ENCODE measurements around the gene PLEKHJ1.

Gene PLEKHJ1

DNA sequence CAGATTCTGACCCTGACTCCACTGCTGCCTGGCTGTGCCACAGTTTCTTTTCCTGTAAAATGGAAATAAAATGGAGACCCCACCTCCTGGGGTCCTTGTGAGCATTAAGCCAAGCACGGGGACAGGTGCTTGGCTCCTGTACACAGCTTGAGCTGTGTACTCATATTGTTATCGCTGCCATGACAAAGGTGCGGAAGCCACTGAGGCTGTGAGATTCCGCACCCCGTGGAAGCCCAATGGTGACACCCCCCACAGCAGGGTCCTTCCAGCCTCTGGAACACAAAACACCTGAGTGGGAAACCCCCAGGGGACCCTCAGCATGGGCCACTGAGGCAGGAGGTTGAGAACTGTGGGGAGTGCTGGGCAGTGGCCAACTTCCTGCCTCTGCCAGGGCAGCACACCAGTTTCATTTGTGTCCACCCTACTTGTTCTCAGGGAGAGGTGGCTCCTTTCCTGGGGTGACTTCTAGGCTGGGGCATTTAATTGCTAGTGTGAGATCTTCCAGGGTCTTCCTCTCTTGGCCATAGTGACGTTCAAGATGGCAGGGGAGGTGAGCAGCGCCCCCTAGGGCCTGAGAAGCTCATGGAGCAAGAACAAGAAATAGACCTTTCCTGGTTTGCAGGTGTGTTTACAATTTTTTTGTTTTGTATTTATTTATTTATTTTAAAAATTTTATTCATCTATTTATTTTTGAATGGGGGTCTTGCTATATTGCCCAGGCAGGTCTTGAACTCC, 25.5 kb upstream of the PLEKHJ1 start:
- no peak for TF ChIP-seq JUND (IDR thresholded peaks at IDR 0.05; ENCODE audit: low read depth)
- in situ Hi-C loops (cut with HindIII; ENCODE audit: low pct_unique_long_range_greater_than_20kb, low sequenced_read_pairs) = no loop called here
- no peak for DNase-seq (ENCODE audit: low read depth in 1 of 2, low spot score in 1 of 2)

DNA sequence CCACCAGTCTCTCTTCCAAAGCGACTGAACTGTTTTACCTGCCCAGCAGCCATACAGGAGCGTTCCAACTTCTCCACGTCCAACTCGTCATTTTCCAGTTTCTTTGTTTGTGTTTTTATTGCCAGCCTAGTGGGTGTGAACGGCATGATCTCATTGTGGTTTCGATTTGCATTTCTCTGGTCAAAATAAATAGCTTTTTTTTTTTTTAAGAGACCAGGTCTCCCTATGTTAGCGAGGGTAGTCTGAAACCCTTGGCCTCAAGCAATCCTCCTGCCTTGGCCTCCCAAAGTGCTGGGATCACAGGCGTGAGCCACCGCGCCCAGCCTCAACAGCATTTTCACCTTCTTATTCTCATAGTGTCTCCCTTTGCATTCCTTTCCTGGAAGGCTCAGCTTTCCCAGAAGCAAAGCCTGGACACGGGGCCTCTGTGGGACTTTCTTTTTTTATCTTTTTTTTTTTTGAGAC, 24.2 kb upstream of the PLEKHJ1 start:
- no peak for TF ChIP-seq JUND (IDR thresholded peaks at IDR 0.05; ENCODE audit: low read depth)
- in situ Hi-C loops (cut with HindIII; ENCODE audit: low pct_unique_long_range_greater_than_20kb, low sequenced_read_pairs) = no loop called here
- no peak for DNase-seq (ENCODE audit: low read depth in 1 of 2, low spot score in 1 of 2)

DNA sequence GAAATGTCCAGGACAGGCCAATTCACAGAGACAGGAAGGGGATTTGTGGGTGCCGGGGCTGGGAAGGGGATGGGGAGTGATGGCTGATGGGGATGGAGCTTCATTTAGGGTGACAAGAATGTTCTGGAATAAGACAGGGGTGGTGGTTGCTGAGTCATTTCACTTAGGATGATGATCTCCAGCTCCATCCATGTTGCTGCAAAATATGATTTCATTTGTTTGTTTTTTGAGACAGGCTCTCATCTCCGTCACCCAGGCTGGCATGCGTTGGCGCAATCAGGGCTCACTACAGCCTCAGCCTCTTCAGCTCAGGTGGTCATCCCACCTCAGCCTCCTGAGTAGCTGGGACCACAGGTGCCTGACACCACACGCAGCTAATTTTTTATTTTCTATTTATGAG, 23.2 kb upstream of the PLEKHJ1 start:
- in situ Hi-C loops (cut with HindIII; ENCODE audit: low pct_unique_long_range_greater_than_20kb, low sequenced_read_pairs) = no loop called here
- TF ChIP-seq JUND (IDR thresholded peaks at IDR 0.05; ENCODE audit: low read depth) = no peak
- no peak for DNase-seq (ENCODE audit: low read depth in 1 of 2, low spot score in 1 of 2)

DNA sequence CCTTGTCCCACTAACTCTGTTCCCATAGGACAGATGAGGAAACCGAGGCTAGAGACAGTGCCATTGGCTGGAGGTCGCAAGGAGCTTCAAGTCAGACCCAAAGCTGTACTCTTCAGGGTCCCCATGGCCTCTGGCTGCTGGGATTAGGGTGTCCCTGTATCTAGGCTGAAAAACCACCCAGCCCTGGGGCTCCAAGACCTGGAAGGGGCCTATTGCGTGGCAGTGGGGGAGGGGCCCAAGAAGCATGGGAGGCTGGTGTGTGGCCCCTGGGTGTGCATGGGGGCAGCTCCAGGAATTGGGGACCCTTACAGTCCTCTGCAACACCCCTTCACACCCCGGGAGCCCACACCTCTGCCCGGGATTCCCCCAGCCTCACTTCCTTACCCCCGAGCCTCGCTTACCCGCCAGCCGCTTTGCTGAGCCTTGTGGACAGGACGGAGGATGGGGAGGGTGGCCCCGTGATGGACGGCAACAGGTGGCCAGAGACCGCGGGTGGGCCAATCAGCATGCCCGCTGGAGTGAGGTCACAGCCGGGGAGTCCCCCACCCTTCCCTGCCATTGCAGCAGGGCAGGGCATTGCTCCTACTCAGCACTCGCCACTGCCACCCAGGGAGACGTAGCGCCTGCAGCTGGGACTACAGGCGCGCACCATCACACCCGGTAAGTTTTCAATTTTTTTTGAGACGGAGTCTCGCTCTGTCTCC, 20.0 kb upstream of the PLEKHJ1 start, which contains the start of gene JSRP1:
TSS of gene JSRP1 (minus strand) at position 436 of the 704 bp plus-strand sequence. CDS start 1,103 bp downstream, outside the sequence.
- no peak for DNase-seq (ENCODE audit: low read depth in 1 of 2, low spot score in 1 of 2)
- in situ Hi-C loops (cut with HindIII; ENCODE audit: low pct_unique_long_range_greater_than_20kb, low sequenced_read_pairs) = no loop called here
- no peak for TF ChIP-seq JUND (IDR thresholded peaks at IDR 0.05; ENCODE audit: low read depth)

DNA sequence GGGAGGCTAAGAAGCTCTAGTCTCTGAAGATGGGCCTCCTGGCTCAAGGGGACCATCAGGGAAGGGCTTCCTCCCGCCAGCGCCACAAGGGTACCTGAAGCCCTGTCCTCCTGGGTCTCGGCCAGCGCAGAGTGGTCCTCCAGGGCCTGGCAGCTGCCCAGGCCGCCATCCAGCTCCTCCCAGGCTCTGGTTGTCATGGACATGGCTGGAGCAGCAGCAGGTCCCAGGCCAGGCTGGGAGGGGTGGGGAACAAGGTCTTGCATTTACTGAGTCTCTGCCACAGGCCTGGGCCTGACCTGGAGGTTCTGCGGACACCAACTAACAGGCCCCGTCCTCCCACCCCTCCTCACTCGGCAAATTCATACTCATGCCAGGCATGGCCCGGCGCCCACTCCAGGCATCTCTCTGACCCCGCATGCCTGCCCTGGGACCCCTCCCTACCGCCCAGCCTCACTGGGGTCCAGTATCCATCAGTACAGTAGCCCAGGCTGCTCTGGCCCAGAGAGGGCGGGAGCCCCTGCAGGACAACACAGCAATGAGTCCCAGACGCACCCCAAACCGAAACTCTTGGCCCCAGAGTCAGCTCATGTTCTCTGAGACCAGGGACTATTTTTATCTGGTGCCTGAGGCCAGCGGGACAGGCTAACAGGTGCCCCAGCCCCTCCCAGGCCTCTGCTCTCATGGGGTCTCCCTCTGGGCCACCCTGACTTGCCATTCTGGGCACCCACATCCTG, 19.1 kb upstream of the PLEKHJ1 start:
- in situ Hi-C loops (cut with HindIII; ENCODE audit: low pct_unique_long_range_greater_than_20kb, low sequenced_read_pairs) = no loop called here
- TF ChIP-seq JUND (IDR thresholded peaks at IDR 0.05; ENCODE audit: low read depth) = no peak
- no peak for DNase-seq (ENCODE audit: low read depth in 1 of 2, low spot score in 1 of 2)

DNA sequence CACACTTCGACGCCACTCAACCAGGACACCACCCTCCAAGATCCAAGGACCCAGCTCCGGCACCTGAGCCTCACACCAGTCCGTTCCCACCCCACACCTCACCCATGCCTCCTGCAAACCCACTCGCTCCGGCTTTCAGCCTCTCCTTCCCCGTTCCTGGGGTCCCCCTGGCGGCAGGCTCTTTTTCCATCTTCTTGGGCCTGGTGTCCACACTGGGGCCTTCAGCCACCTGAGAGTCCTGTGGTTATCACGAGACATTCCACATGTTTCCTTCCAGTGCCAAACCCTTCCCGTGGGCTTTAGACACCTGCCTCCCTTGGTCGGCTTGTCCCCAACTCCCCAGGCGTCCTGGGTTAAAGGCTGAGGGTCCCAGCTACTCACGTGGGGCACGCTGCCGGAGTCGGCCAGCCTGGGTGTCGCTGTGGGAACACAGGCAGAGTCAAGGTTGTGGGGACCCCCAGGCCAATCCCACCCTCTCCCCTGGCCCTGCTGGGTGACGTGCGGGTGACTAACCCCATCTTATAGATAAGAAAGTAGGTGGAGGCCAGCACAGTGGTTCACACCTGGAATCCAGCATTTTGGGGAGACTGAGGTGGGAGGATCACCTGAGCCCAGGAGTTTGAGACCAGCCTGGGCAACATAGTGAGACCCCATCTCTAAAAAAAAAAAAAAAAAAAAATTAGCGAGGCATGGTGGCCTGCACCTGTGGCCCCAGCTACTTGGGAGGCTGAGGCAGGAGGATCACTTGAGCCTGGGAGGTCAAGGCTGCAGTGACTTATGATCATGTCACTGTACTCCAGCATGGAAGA, 18.1 kb upstream of the PLEKHJ1 start:
- TF ChIP-seq JUND (IDR thresholded peaks at IDR 0.05; ENCODE audit: low read depth) = no peak
- no peak for DNase-seq (ENCODE audit: low read depth in 1 of 2, low spot score in 1 of 2)
- in situ Hi-C loops (cut with HindIII; ENCODE audit: low pct_unique_long_range_greater_than_20kb, low sequenced_read_pairs) = no loop called here

DNA sequence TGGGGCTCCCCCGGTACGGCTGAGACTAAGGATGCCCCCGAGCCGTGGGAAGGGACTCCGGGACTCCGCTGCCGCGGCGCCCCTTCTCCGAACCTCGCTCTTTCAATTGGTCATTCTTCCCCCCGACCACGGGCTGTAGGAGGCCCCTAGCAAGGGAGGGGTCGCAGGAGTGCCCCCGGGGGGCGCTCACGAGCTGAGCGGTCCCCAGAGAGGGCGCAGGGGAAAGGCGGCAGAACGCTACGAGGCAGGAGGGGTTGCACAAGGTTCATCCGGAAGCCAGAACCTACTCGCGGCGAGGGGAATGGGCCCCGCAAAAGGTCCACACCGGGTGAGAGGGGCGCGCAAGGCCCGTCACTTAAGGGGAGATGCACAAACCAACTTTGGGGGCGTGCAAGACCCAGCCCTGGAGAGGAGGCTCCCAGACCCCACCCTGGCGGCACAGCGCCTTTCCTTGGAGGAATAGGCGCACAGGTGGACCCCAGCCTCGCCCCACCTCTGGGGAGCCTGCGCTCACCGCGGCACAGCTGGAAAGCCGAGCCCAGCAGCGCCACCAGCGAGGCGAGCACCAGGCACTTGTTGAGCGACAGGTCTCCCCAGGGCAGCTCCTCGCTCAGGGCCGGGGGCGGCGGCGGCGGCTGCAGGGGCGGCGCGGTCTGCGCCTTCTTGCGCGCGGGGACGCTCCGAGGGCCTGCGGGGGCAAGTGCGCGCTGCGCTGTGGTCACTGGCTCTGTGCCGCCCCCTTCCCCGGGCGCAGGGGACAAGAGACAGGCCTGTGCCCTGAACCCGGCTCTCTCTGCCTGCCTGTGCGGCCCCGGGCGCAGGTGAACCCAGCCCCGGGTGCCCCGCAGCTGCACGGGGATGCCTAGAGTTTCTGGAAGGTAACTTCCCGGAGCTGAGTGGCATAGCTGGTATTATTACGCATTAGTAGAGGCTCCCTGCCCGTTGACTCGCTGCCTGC, 17.3 kb upstream of the PLEKHJ1 start:
- in situ Hi-C loops (cut with HindIII; ENCODE audit: low pct_unique_long_range_greater_than_20kb, low sequenced_read_pairs) = no loop called here
- TF ChIP-seq JUND (IDR thresholded peaks at IDR 0.05; ENCODE audit: low read depth) = no peak
- no peak for DNase-seq (ENCODE audit: low read depth in 1 of 2, low spot score in 1 of 2)

DNA sequence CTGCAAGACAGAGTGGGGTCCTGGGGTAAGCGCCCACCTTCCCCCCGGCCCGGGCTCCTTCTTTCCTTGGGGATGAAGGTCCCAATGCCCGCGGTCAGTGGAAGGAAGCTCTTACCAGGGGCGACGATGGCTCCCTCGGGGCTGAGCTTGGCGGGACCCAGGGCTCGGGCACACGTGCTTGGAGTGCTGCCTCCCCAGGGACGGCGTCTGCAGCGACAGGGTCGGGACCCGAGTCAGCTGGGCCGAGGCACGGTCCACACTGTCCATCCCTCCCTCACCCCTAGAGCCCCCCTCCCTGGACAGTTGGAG, 16.6 kb upstream of the PLEKHJ1 start:
- no peak for DNase-seq (ENCODE audit: low read depth in 1 of 2, low spot score in 1 of 2)
- in situ Hi-C loops (cut with HindIII; ENCODE audit: low pct_unique_long_range_greater_than_20kb, low sequenced_read_pairs) = no loop called here
- TF ChIP-seq JUND (IDR thresholded peaks at IDR 0.05; ENCODE audit: low read depth) = no peak

DNA sequence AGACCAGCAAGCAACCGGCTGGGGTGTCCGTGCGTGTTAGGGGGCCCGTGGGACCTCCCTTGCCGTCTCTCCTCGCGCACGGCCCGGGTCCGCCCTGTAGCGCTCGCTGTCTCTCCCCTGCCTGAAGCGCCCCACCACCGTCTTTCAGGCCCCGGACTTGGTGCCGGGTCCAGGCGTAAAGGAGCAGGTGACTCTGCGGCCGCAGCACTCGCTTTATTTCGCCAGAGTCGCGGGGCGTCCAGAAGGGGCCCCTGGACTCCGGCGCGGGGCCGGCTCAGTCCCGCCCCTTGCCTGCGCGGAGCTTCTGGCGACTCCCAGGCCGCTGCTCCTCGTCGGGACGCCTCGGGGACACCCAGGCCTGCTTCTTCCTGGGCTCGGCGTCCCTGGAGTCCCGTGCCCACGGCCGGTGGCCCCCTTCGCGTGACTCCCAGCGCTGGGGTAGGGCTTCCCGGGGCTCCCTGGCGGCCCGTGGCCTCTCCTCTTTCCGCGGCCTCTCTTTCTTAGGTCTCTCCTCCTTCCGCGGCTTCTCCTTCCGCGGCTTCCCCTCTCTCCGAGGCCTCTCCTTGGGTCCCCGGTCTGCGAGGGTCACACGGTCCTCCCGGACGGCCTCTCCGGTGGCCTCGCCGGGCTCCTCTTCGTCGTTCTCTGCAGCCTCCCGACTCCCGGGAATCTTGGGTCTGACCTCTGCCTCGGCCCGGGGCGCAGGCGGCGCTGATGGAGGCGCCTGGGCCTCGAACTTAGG, 16.1 kb upstream of the PLEKHJ1 start:
- DNase-seq (ENCODE audit: low read depth in 1 of 2, low spot score in 1 of 2) = no peak
- no peak for TF ChIP-seq JUND (IDR thresholded peaks at IDR 0.05; ENCODE audit: low read depth)
- in situ Hi-C loops (cut with HindIII; ENCODE audit: low pct_unique_long_range_greater_than_20kb, low sequenced_read_pairs) = no loop called here

DNA sequence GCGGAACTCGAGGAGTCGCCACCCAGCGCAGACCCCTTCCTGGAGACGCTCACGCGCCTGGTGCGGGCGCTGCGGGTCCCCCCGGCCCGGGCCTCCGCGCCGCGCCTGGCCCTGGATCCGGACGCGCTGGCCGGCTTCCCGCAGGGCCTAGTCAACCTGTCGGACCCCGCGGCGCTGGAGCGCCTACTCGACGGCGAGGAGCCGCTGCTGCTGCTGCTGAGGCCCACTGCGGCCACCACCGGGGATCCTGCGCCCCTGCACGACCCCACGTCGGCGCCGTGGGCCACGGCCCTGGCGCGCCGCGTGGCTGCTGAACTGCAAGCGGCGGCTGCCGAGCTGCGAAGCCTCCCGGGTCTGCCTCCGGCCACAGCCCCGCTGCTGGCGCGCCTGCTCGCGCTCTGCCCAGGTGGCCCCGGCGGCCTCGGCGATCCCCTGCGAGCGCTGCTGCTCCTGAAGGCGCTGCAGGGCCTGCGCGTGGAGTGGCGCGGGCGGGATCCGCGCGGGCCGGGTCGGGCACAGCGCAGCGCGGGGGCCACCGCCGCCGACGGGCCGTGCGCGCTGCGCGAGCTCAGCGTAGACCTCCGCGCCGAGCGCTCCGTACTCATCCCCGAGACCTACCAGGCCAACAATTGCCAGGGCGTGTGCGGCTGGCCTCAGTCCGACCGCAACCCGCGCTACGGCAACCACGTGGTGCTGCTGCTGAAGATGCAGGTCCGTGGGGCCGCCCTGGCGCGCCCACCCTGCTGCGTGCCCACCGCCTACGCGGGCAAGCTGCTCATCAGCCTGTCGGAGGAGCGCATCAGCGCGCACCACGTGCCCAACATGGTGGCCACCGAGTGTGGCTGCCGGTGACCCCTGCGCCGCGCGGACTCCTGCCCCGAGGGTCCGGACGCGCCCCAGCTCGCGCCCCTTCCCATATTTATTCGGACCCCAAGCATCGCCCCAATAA, 15.3 kb upstream of the PLEKHJ1 start:
- TF ChIP-seq JUND (IDR thresholded peaks at IDR 0.05; ENCODE audit: low read depth) = no peak
- in situ Hi-C loops (cut with HindIII; ENCODE audit: low pct_unique_long_range_greater_than_20kb, low sequenced_read_pairs) = no loop called here
- no peak for DNase-seq (ENCODE audit: low read depth in 1 of 2, low spot score in 1 of 2)

Measured in T47D (cell line).